HepG2 (cell line): ENCODE measurements around the gene RHBG. TPM values are rescaled to one million over a fixed set of nuclear protein-coding genes. Genes with fewer than 3 reads are reported as not detected.
A peak's percentile ranks its signal among the peaks of the same experiment; 100 is the strongest.

Experiments used
- ARID4A ChIP-seq: sonication (generic); formaldehyde crosslinking; IDR thresholded peaks from 2 replicates; pipeline ENCODE4 v1.5.0; 2020; ENCODE audit warnings: mild to moderate bottlenecking, missing genetic modification reagents, borderline replicate concordance
- ATRX ChIP-seq: sonication (generic); formaldehyde crosslinking; IDR thresholded peaks from 2 replicates; pipeline ENCODE4 v1.4.0; 2020; ENCODE audit warnings: missing genetic modification reagents, borderline replicate concordance
- CCAR2 ChIP-seq: fragments of 200-400 bp; formaldehyde crosslinking; optimal IDR thresholded peaks from 2 replicates; pipeline ENCODE3; 2018; ENCODE audit warnings: low read depth, mild to moderate bottlenecking, low read length, moderate library complexity
- GATAD1 ChIP-seq: IDR thresholded peaks from 2 replicates; pipeline ENCODE4 v1.6.1; 2016; ENCODE audit warnings: missing genetic modification reagents, missing compliant biosample characterization
- GRHL1 ChIP-seq: sonication (generic); formaldehyde crosslinking; conservative IDR thresholded peaks from 2 replicates; pipeline ENCODE4 v1.8.0; 2022; ENCODE audit warnings: missing genetic modification reagents
- PHF20 ChIP-seq: sonication (generic); formaldehyde crosslinking; IDR thresholded peaks from 2 replicates; pipeline ENCODE4 v1.5.0; 2020; ENCODE audit warnings: mild to moderate bottlenecking, missing genetic modification reagents
- POLR2G ChIP-seq: fragments of 200-400 bp; formaldehyde crosslinking; IDR thresholded peaks from 2 replicates; pipeline ENCODE4 v1.6.1; 2018; ENCODE audit warnings: mild to moderate bottlenecking, low read depth, low read length, moderate library complexity
- REST ChIP-seq, 2 experiments: IDR thresholded peaks; 2 replicates each; pipeline ENCODE4 v1.6.1; 2011 to 2012; ENCODE audit warnings: low read length in 2 of 2, borderline replicate concordance in 1 of 2, low read depth in 1 of 2, mild to moderate bottlenecking in 1 of 2, moderate library complexity in 1 of 2
- SP5 ChIP-seq: IDR thresholded peaks from 2 replicates; pipeline ENCODE4 v1.6.1; 2016; ENCODE audit warnings: low read depth, borderline replicate concordance
- TEF ChIP-seq: sonication (generic); formaldehyde crosslinking; IDR thresholded peaks from 2 replicates; pipeline ENCODE4 v1.5.0; 2020; ENCODE audit warnings: missing genetic modification reagents
- ZBTB7B ChIP-seq: sonication (generic); formaldehyde crosslinking; IDR thresholded peaks from 2 replicates; pipeline ENCODE4 v1.4.0; 2020; ENCODE audit warnings: missing genetic modification reagents
- ZMAT5 ChIP-seq: sonication (generic); formaldehyde crosslinking; IDR thresholded peaks from 2 replicates; pipeline ENCODE4 v1.5.0; 2020; ENCODE audit warnings: mild to moderate bottlenecking, low read depth, missing genetic modification reagents, borderline replicate concordance
- ZNF317 ChIP-seq: sonication (generic); formaldehyde crosslinking; IDR thresholded peaks from 2 replicates; pipeline ENCODE4 v1.5.0; 2020; ENCODE audit warnings: mild to moderate bottlenecking, missing genetic modification reagents
- ZNF350 ChIP-seq: sonication (generic); formaldehyde crosslinking; IDR thresholded peaks from 2 replicates; pipeline ENCODE4 v1.4.0; 2020; ENCODE audit warnings: mild to moderate bottlenecking, low read depth, missing genetic modification reagents, borderline replicate concordance
- ZNF768 ChIP-seq: sonication (generic); formaldehyde crosslinking; IDR thresholded peaks from 2 replicates; pipeline ENCODE4 v1.4.0; 2020; ENCODE audit warnings: missing genetic modification reagents
- polyA plus RNA-seq, 8 experiments: library from polyadenylated mRNA; depleted of rRNA in 3 of 8; stranded (reverse) in 7 of 8; unstranded in 1 of 8; fragments of >200 nt; fragmentation: Illumina TruSeq in 4 of 8; extraction: Trizol in 4 of 8; gene quantifications; 2 replicates each; pipeline versions ENCODE4 v1.2.1 to v1.2.3, GENCODE V29; 2011 to 2016; ENCODE audit warnings: low read depth in 4 of 8, missing spikeins in 1 of 8, mixed read lengths in 1 of 8; ENCODE audit not compliant: insufficient read depth in 1 of 8
- total RNA-seq, 5 experiments: library from RNA; depleted of rRNA; stranded (reverse); fragments of >200 nt; fragmentation: Illumina TruSeq; extraction: Trizol; gene quantifications; 2 replicates each; pipeline ENCODE4 v1.2.3, GENCODE V29; 2016; ENCODE audit warnings: low read depth in 1 of 5

Gene RHBG
- total and polyA plus RNA-seq, 2 of the 13 experiments (the other 11 are each of a cell fraction or from before 2014, with no cell fraction given), result 61.8 to 73.5 TPM

- TF ChIP-seq GRHL1 (CRISPR knock-in tag) (no peak), ZMAT5 (CRISPR knock-in tag) (no peak), ZNF768 (peak; percentile 99; the same call in 1 of the 2 replicates), TEF (CRISPR knock-in tag) (peak; percentile 76; the same call in 1 of the 2 replicates), GATAD1 (peak; percentile 67), ZBTB7B (CRISPR knock-in tag) (peak; percentile 98), ZNF350 (peak; percentile 92), PHF20 (no peak; the same call in 1 of the 2 replicates), CCAR2 (peak; percentile 39), ZNF317 (CRISPR knock-in tag) (peak; percentile 74), ARID4A (CRISPR knock-in tag) (peak; percentile 75; the same call in 1 of the 2 replicates), SP5 (peak; percentile 100), ATRX (no peak), REST (IDR thresholded peaks at IDR 0.05; ENCODE audit: borderline replicate concordance in 1 of 2, low read depth in 1 of 2, low read length in 2 of 2) (peak in 1 of 2 experiments; percentile 59; a peak in 2 of 4 replicates), POLR2G (no peak; the same call in none of the 2 replicates)
These were observed 2.7 kb downstream of the RHBG start (continued) for GRCh38 chr1:156371553-156372264.
